Stimulated activated effector memory CD8-positive, alpha-beta T cell treated with anti-CD3 and anti-CD28 coated beads, Interleukin-12 subunit alpha, Interleukin-12 subunit beta, amount 100 ng/mL, for 72 hours (primary cell): ENCODE results near the gene SYP.
A peak's percentile ranks its signal among the peaks of the same experiment; 100 is the strongest.
"Not testable (repeated sequence)": the region's sequence is repeated elsewhere in the genome, so short reads cannot be mapped to it uniquely, and the experiment has no call there.

Experiments
- ATAC-seq: fragments of 150-1000 bp; cut with Tn5 transposase; 2 replicates; pipeline ENCODE4 v1.10.0; 2021
- DNase-seq, 2 donors: peaks; one replicate each; pipeline ENCODE4 v3.0.0; 2021 to 2022; ENCODE audit warnings: low spot score in 2 of 2
- H3K27ac Mint-ChIP-seq: one replicate; pipeline ENCODE4 v1.8.0; 2022; ENCODE audit warnings: mild to moderate bottlenecking, mixed read lengths
- H3K36me3 Mint-ChIP-seq: one replicate; pipeline ENCODE4 v1.8.0; 2022; ENCODE audit warnings: mild to moderate bottlenecking, mixed read lengths
- H3K4me1 Mint-ChIP-seq: one replicate; pipeline ENCODE4 v1.8.0; 2022; ENCODE audit warnings: mixed read lengths
- H3K4me3 Mint-ChIP-seq: one replicate; pipeline ENCODE4 v1.8.0; 2022; ENCODE audit warnings: mild to moderate bottlenecking, mixed read lengths
- H3K9me3 Mint-ChIP-seq: one replicate; pipeline ENCODE4 v1.8.0; 2022; ENCODE audit warnings: mixed read lengths

SYP gene

GRCh38 chrX:49155900-49156837 is 43.8 kb downstream of the SYP start:
- peaks cover 7% of the 10 kb centered on the region for H3K36me3 Mint-ChIP-seq
- peak overlapping the region; percentile 91 for H3K4me3 Mint-ChIP-seq
- peak overlapping the region; percentile 98 for H3K27ac Mint-ChIP-seq
- peaks cover 19% of the 10 kb centered on the region for H3K4me1 Mint-ChIP-seq
- peak; percentile 93 for ATAC-seq
- H3K9me3 Mint-ChIP-seq, result no peaks in the 10 kb centered on the region
- peak; percentile 72 to 88 for DNase-seq

- peak overlapping the region; percentile 91 for H3K4me3 Mint-ChIP-seq
- no peaks in the 10 kb centered on the region for H3K9me3 Mint-ChIP-seq
- peaks cover 19% of the 10 kb centered on the region for H3K4me1 Mint-ChIP-seq
- DNase-seq (no peak), ATAC-seq (peak; percentile 2)
- peak overlapping the region; percentile 98 for H3K27ac Mint-ChIP-seq
- H3K36me3 Mint-ChIP-seq, result peaks cover 7% of the 10 kb centered on the region
Observed at GRCh38 chrX:49155243-49155899, 44.6 kb downstream of the SYP start.

- no peak overlapping the region for H3K4me3 Mint-ChIP-seq
- H3K4me1 Mint-ChIP-seq, result peaks cover 19% of the 10 kb centered on the region
- DNase-seq, result no peak
Observed at GRCh38 chrX:49153467-49153866, 46.5 kb downstream of the SYP start.

GRCh38 chrX:49149291-49149690 is 50.7 kb downstream of the SYP start:
- ATAC-seq, H3K36me3 Mint-ChIP-seq, H3K9me3 Mint-ChIP-seq, H3K27ac Mint-ChIP-seq, H3K4me3 Mint-ChIP-seq, H3K4me1 Mint-ChIP-seq, DNase-seq: not testable (repeated sequence)

More at GRCh38 chrX:49153467-49153866, 46.5 kb downstream of the SYP start:
- H3K36me3 Mint-ChIP-seq, result peaks cover 7% of the 10 kb centered on the region
- H3K9me3 Mint-ChIP-seq, result no peaks in the 10 kb centered on the region
- ATAC-seq, result no peak
- H3K27ac Mint-ChIP-seq, result no peak overlapping the region

- H3K9me3 Mint-ChIP-seq, H3K36me3 Mint-ChIP-seq, H3K27ac Mint-ChIP-seq, ATAC-seq, H3K4me3 Mint-ChIP-seq, H3K4me1 Mint-ChIP-seq, DNase-seq: not testable (repeated sequence)
Observed at GRCh38 chrX:49148390-49149100, 51.4 kb downstream of the SYP start.

- Mint-ChIP-seq H3K4me1 (no peaks in the 10 kb centered on the region), H3K4me3 (no peak overlapping the region), H3K9me3 (no peaks in the 10 kb centered on the region), H3K36me3 (no peaks in the 10 kb centered on the region), H3K27ac (no peak overlapping the region)
- DNase-seq, result no peak
- ATAC-seq, result no peak
Observed at GRCh38 chrX:49147936-49148335, 52.1 kb downstream of the SYP start.

- H3K9me3 Mint-ChIP-seq, result no peaks in the 10 kb centered on the region
- H3K4me3 Mint-ChIP-seq, result no peak overlapping the region
- H3K36me3 Mint-ChIP-seq, result no peaks in the 10 kb centered on the region
- DNase-seq (no peak), ATAC-seq (no peak)
- H3K4me1 Mint-ChIP-seq, result no peaks in the 10 kb centered on the region
- no peak overlapping the region for H3K27ac Mint-ChIP-seq
Observed at GRCh38 chrX:49147282-49147681, 52.7 kb downstream of the SYP start.

GRCh38 chrX:49143154-49143553 is 56.8 kb downstream of the SYP start:
- H3K4me3 Mint-ChIP-seq, DNase-seq, H3K4me1 Mint-ChIP-seq, H3K36me3 Mint-ChIP-seq, ATAC-seq, H3K9me3 Mint-ChIP-seq: not testable (repeated sequence)
- peak overlapping the region; percentile 32 for H3K27ac Mint-ChIP-seq

GRCh38 chrX:49142264-49142663 is 57.7 kb downstream of the SYP start:
- H3K27ac Mint-ChIP-seq, H3K36me3 Mint-ChIP-seq, DNase-seq, H3K9me3 Mint-ChIP-seq, H3K4me3 Mint-ChIP-seq, H3K4me1 Mint-ChIP-seq, ATAC-seq: not testable (repeated sequence)

GRCh38 chrX:49139713-49140112 is 60.3 kb downstream of the SYP start:
- Mint-ChIP-seq H3K36me3 (no peaks in the 10 kb centered on the region), H3K27ac (no peak overlapping the region), H3K4me3 (no peak overlapping the region), H3K9me3 (peaks cover 4% of the 10 kb centered on the region), H3K4me1 (no peaks in the 10 kb centered on the region)
- no peak for ATAC-seq
- DNase-seq, result no peak
